HUDEP-2 (cell line): Measurements from ENCODE around the gene SLC1A5.
"Not testable (repeated sequence)": the region's sequence is repeated elsewhere in the genome, so short reads cannot be mapped to it uniquely, and the experiment has no call there.

Experiments
- DNase-seq, 76 experiments: peaks; one replicate each; lab custom pipeline; 2025; ENCODE audit not compliant: unreplicated experiment in 76 of 76; lab: John Stamatoyannopoulos, UW

Gene SLC1A5

DNA sequence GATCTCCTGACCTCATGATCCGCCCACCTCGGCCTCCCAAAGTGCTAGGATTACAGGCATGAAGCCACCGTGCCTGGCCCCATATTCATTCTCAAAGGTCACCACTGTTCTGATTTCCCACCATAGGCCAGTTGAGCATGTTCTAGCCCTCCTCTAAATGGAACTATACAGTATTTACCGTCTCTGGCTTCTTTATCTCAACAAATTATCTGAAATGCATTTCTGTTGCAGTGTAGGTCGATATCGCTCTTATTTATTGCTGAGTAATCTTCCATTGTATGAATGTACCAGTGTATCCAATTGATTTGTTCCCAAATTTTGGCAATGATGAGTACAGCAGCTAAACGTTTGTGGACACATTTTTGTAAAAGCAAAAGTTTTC, 15.4 kb downstream of the SLC1A5 start:
- DNase-seq = no peak

GRCh38 chr19:46772170-46773017, 16.0 kb downstream of the SLC1A5 start:
- DNase-seq = peak in 2 of 76 experiments; percentile 11 to 26

- DNase-seq = not testable (repeated sequence)
Measured at GRCh38 chr19:46768746-46769145, 19.6 kb downstream of the SLC1A5 start.

DNA sequence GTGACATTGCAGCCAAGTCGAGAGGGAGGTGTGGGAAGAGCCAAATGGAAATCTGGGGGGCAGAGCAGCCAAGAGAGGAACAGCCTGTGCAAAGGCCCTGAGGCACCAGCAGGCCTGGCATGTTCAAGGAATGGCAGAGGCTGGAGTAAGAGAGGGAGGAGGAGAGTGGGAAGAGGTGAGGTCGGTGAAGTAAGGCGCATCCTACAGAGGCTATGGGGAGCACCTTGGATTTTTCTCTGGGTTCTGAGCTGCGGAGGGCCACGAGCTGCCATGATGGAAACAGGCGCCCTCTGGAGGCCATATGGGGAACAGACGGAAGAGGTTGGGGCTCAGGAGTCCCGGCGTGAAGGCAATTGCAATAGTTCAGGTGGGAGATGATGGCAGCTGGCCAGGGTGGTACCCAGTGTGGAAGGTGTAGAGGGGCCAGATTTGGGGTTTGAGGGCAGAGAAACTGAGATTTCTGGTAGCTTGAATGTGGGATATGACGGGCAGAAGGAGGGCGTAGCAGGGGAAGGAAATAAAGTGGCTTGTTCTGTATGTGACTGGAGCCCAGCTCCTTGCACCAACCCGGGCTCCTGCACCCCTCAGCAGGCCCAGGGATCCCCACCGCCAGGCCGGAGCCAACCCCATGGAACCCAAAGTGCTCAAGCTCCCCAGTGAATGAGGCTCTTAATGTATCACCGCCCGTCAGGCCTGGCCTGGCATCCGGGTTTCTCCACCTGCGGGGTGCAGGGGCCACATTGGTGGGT, 21.7 kb downstream of the SLC1A5 start:
- peak in 52 of 76 experiments; percentile 12 to 73 (median 41) for DNase-seq

GRCh38 chr19:46764817-46765291, 23.5 kb downstream of the SLC1A5 start:
- no peak for DNase-seq

- no peak for DNase-seq
Measured at GRCh38 chr19:46762245-46762890, 26.0 kb downstream of the SLC1A5 start.

DNA sequence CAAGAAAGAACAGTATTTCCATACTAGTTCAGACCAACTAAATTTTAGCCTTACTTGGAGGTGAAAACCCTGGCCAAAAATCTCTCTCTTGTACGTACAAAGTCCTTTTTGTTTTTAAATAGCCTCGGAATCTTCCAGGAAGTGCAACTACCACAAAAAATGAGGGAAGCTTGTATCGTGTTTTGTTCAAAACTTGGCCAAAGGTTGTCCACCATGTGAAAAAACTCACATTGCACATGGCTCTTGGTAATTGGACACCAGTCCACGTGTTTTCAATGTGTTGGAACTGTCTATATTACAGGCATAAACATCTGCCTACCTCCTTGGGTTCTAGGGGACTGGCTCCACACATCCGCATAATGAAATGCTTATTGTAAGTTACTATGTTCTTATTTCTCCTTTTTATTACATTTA, 27.0 kb downstream of the SLC1A5 start:
- no peak for DNase-seq

DNA sequence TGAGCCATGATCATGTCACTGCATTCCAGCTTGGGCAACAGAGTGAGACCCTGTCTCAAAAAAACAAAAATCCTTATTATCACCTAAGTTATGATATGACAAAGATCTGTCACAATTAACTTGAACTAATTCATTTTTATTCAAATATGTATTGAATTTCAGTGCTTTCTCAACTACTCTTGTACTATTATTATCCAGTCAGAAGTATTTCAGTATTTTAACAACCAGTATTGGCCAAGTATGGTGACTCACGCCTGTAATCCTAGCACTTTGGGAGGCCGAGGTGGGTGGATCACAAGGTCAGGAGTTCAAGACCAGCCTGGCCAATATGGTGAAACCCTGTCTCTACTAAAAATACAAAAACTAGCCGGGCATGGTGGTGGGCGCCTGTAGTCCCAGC, 27.5 kb downstream of the SLC1A5 start:
- not testable (repeated sequence) for DNase-seq

GRCh38 chr19:46760363-46760762, 28.0 kb downstream of the SLC1A5 start:
- DNase-seq = no peak

- DNase-seq = no peak
Measured at GRCh38 chr19:46759817-46760333, 28.5 kb downstream of the SLC1A5 start.

GRCh38 chr19:46759206-46759605, 29.2 kb downstream of the SLC1A5 start:
- no peak for DNase-seq

GRCh38 chr19:46756544-46756888, 31.9 kb downstream of the SLC1A5 start:
- no peak for DNase-seq

GRCh38 chr19:46755853-46756543, 32.4 kb downstream of the SLC1A5 start:
- no peak for DNase-seq

GRCh38 chr19:46755077-46755852, 33.1 kb downstream of the SLC1A5 start:
- DNase-seq = no peak

DNA sequence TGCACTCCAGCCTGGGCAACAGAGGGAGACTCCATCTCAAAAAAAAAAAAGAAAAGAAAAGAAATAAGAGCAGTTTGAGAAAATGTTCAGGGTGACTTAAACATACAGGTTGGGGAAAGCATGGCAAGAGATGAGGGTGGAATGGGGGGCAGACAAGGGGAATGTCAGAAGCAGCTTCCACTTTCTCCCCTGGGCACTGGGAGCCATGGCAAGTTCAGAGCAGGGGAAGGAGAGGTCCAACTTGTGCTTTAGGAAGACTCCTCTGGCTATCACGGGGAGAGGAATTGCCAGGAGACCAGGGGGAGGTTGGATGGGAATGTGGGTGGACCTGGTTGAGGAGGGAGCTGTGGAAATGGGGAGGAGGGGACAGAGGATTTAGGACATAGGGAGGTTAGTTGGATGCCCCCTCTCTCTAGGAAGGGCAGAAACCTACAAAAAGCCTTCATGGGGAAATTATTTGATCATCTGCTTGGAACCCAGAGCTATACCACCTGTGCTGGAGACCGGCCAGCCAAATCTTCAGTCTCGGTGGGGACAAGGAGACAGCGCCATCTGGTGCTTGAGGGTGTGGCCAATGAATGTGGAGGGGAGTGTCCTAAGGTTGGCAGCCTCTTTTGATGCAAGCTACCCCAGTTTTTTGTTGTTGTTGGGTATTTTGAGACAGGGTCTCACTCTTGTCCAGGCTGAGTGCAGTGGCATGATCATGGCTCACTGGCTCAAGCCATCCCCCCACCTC, 34.8 kb downstream of the SLC1A5 start:
- peak in 60 of 76 experiments; percentile 7 to 76 (median 54) for DNase-seq

GRCh38 chr19:46748325-46749109, 39.9 kb downstream of the SLC1A5 start:
- DNase-seq = peak in 62 of 76 experiments; percentile 6 to 88 (median 62)

DNA sequence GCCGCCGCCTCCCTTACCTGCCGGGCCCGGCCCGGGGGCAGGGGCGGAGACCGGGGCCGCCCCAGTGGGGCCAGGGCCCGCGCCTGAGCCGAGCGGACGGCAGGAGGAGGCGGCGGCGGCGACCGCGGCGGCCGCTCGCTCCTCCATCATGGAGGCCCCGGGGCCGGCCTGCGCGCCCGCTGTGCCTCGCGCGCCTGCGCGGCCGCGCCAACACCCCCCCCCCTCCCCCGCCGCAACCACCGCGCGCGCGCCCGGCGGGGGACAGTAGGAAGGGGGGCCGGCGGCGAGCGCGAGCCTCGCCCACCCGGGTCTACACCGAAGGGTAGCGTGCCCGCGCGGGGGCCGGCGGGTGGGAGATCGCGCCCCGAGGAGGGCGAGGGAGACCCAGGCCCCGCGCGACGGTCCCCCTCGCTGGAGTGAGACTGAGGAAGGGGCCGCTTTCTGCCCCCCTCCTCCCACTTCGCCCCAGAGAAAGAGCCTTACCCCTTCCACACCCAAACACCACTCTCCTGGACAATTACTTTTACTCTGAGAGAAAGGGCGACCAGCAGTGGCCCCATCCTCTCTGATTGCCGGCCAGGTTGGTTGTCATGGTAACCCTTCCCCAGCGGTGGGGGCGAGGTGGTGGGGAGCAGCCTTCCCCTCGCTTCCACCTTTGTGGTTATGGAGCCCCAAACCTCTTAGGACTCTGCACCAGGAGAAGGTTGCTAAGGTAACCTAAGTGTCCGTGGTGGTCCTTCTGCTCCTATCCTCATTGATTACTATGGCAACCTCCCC, 41.9 kb downstream of the SLC1A5 start, which contains the start of gene STRN4:
Gene STRN4 (minus strand): TSS at position 170 of the 777 bp plus-strand sequence. CDS start 20 bp downstream, at position 150.
- peak in 43 of 76 experiments; percentile 1 to 66 (median 40) for DNase-seq
